Measurements from ENCODE around the gene CCDC57.
A peak's percentile ranks its signal among the peaks of the same experiment; 100 is the strongest.
"Not testable (repeated sequence)": the region's sequence is repeated elsewhere in the genome, so short reads cannot be mapped to it uniquely, and the experiment has no call there.

CCDC57 gene

DNA sequence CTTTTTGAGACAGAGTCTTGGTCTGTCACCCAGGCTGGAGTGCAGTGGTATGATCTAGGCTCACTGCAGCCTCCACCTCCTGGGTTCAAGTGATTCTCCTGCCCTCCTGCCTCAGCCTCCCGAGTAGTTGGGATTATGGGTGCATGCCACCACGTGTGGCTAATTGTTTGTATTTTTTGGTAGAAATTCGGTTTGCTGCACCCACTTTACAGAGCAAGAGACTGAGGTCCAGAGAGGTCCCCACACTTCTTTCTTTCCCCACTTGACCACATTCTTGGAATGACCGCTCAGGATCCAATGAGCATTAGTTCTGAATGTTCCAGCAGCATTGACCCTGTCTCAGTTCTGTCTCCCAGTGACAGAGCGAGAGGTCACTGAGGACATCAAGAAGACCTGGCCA is 10.9 kb upstream of the CCDC57 start:
- DNase-seq (ENCODE audit: low spot score) = no peak

- DNase-seq (ENCODE audit: low spot score) = no peak
Measured at GRCh38 chr17:82222816-82223215, 10.2 kb upstream of the CCDC57 start.

DNA sequence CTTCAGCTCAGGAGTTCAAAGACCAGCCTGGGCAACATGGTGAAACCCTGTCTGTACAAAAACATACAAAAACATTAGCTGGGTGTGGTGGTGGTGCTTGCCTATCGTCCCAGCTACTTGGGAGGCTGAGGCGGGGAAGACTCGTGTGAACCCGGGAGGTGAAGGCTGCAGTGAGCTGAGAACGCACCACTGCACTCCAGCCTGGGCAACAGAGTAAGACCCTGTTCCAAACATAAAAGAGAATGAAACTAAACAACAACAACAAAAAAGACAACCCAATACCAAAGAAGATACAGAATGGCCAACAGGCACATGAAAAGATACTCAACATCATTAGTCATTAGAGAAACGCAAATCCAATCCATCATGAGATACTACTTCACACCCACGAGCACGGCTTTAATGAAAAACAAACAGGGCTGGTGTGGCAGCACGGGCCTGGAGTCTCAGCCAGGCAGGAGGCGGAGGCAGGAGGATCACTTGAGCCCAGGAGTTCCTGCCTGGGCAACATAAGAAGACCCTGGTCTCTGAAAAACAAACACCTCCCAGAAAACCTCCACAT is 8.8 kb upstream of the CCDC57 start:
- no peak for DNase-seq (ENCODE audit: low spot score)

GRCh38 chr17:82219753-82220709 is 7.4 kb upstream of the CCDC57 start:
- no peak for DNase-seq (ENCODE audit: low spot score)

DNA sequence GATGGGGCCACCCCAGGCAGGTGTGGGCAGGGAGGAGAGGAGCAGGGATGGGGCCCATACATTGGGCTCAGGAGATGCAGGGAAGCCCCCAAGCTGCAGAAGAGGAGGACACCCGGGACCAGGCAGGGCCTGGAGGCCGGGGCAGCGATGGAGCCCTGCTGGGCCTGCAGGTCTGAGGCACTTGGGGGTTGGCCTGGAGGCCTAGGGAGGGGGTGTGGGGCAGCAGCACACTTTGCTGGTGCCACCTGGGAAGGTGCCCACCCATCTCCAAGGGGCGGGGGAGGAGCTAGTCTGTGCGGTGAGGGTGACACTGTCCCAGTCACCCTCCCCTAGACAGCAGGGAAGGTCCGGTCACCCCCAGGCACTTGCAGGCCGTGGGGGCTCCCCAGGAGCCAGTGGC is 6.4 kb upstream of the CCDC57 start:
- DNase-seq (ENCODE audit: low spot score) = no peak

GRCh38 chr17:82218349-82219075 is 5.9 kb upstream of the CCDC57 start:
- DNase-seq (ENCODE audit: low spot score) = no peak

DNA sequence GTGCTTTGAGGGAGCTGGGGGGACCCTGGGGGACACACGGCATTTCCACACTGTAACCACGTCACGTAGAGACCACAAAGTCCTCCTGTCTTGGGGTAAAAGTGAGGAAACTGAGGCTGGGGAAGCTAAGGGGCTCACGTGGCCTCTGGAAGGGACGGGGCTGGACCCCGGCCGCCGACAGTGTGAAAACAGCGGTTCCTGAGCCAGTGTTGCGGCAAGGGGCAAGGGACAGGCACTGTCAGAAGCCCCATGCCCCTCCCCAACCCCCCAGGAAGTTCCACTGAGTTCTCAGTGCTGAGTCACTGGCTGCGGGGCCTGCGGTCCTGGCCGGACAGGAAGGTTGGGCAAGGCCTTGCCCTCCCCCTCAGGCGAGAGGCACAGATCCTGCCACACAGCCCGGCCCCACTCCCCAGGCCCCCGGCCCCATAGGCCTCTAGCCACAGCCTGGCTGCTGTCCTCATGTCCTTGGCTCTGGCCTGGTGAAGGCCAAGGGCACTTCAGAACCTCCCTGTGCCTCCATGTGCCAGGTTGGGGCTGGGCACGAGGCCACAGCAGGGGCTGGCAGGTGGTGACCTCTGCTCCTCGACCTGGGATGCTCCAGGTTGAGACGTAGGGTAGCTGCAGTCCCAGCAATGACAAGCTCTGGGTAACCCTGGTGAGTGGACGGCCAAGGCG is 5.0 kb upstream of the CCDC57 start:
- no peak for DNase-seq (ENCODE audit: low spot score)

DNA sequence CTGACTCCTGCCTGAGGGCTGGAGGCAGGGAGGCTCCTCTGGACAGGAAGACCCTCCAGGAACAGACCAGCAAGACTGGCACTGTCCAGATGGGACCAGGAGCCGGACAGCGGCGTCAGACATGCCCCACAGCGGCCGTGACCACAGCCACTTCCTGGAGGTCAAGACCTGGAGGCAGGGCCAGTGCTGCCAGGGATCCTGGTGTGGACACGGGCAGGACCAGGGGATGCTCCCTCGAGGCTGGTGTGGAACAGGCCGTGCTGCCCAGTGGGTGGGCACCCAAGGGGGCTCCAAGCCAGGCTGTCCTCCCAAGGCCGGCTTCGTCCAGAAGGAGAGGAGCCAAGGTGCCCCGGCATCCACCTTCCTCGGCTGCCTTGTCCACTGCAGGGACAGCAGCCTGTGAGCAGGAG is 4.5 kb upstream of the CCDC57 start:
- DNase-seq (ENCODE audit: low spot score) = no peak

DNA sequence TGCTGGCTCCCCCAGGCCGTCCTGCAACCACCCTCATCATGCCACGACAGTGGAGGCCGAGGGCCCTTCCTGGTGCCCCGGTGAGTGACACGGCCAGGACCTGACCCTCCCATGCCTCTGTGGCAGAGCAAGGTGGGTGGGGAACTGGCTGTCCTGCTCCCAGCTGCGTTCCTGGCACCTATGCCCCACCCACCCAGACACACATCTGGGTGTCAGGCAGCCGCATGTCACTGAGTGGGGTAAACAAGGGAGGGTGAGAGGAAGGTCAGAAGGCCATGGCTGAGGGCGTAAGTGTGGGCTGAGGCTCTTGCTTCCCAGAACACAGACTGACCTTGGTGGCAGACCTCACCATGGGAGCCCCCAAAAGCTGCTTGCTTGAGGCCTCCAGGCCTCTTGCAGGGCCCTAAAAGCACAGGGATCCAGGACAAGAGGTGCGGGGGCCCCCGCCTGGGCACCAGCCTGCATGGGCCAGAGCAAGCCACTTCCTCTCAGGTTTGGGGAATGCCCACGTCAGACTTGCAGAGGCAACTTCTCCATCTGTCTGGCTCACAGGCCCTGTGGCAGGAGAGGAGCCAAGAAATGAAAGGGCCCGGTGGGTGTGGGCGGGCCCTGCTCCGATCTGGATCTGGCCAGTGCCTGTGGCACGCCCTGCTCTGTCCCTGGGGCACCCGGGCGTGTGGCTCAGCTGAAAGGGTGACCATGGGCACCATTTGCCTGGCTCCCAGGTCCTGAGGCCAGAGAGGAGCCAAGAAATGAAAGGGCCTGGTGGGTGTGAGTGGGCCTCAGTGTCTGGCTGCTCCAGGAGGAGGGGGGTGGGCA is 3.9 kb upstream of the CCDC57 start:
- peak; percentile 50 for DNase-seq (ENCODE audit: low spot score)

DNA sequence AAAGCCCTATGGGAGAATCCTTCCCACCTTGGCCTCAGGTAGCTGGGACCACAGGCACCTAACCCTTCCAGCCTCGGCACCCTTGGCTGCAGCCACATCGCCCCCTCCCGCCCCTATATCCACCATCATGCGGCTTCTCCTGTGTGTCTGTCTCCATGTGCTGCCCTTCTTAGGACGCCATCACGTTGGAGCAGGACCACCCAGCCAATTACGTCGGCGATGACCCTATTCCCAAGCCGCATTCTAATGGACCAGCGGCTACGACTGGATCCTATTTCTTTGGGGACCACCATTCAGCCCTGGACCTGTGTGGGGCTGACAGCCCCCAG is 3.3 kb upstream of the CCDC57 start:
- no peak for DNase-seq (ENCODE audit: low spot score)

GRCh38 chr17:82215095-82215971 is 2.7 kb upstream of the CCDC57 start:
- no peak for DNase-seq (ENCODE audit: low spot score)

GRCh38 chr17:82214012-82214628 is 1.5 kb upstream of the CCDC57 start:
- DNase-seq (ENCODE audit: low spot score) = no peak

- no peak for DNase-seq (ENCODE audit: low spot score)
Measured at GRCh38 chr17:82213251-82214011, 789 bp upstream of the CCDC57 start.

GRCh38 chr17:82210655-82211054 is 2.0 kb downstream of the CCDC57 start:
- not testable (repeated sequence) for DNase-seq (ENCODE audit: low spot score)

DNA sequence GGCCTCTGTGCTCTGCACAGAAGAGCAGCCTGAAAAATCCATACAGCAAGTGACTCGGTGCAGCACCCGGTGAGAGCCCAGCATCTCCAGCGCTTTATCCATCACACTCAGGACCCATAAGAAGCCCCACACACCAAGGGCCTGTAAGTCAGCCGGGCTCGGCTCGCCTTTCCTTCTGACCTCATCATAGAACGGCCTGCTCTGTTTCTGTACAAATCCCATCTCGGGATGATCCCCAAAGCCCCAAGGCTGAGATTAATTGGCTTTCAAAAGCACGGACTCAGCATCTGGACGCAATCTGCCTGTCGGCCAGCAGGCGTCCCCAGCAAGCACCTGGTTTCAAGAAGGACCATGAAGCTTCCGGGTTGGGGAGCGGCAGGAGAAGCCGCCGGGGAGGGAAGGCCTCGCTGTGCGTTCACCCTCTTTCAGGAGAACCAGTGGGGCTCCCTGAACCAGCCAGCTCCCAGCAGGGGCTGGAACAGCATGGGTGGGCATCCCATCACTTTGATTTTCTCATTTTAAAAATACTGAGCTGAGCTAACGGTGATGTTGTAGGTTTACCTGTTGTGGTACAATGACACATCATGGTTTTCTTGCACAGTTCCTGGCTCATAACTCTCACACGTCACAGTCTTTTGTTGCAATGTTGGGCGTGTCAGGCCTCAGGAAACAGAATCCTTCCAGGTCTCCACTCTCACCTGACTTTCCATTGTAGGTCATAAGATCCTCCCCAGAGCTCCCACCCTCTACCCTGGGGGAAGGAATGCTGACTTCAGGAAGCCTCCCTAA is 6.7 kb downstream of the CCDC57 start:
- DNase-seq (ENCODE audit: low spot score) = peak; percentile 89

- DNase-seq (ENCODE audit: low spot score) = peak; percentile 56
Measured at GRCh38 chr17:82204831-82205719, 7.6 kb downstream of the CCDC57 start.

DNA sequence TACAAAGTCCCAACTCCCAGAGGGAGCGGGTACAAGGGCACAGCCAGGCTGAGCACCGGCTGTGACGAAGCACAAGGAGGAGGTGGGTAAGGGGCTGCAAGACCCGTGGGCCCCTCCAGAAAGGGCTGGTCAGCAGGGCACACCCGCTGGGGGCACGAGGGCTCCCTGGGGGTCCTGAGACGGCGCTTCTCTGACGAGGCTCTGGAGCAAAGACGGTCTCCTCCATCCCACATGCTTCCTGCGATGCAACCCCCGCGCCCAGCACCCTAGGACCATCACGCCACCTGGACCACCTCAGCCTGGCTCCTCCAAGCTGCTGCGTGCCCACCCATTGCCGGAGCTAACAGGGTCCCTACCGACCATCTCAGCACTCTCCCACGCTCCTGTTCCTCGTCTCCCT is 8.7 kb downstream of the CCDC57 start:
- DNase-seq (ENCODE audit: low spot score) = no peak

DNA sequence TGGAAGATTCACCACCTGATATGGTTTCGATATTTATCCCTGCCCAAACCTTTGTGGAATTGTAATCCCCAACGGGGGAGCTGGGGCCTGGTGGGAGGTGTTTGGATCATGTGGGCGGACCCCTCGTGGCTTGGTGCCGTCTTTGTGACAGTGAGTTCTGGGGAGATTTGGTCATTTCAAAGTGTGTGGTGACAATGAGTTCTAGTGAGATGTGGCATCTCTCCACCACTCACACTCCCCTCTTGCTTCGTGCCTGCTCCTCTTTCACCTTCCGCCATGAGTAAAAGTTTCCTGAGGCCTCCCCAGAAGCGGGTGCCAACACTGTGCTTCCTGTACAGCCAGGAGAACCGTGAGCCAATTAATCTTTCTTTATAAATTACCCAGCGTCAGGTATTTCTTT is 9.7 kb downstream of the CCDC57 start:
- DNase-seq (ENCODE audit: low spot score) = no peak
